Cortex of kidney (tissue), 1 donor: ENCODE measurements around the gene OGA.

Experiments used
- DNase-seq: peaks from one replicate; lab custom pipeline; 2025; lab: John Stamatoyannopoulos, UW

Gene OGA

DNA sequence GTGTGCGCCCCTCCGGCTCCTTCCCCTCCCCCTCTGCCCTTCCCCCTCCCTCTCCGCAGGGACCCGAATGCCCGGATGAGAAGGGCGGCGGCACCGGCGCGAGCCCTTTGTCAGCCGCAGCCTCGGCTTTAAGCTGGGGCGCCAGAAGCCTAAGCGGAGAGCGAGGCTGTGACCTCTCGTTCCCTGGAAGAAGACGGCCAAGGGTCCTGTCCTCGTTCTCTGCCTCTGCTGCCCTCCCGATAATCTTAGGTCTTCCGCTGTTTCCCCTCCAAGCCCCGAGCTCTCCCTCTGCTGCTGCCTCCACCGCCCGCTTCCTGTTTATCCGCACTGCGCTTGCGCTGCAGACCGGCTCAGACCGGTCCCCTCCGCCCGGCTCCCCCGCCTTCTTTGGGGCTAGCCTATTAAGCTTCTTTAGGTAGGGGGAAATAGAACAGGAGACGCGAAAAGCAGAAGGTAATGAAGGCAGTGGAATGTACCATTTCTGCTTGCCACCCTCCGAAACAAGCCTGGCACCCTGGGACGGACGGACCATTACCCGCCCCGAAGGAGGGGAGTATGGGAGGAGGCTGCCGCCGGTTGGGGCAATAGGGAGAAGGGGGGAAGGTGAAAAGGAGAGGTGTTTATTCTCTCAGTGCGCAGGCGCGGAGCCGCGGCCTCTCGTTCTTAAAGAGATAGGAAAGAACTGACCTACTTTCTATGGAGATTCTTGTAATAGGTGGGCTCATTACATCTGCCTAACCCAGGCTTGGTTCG lies at the start of gene OGA:
Gene OGA (minus strand): TSS at position 326 of the 753 bp plus-strand sequence. CDS start 422 bp downstream, outside the sequence.
- peak; percentile 70 for DNase-seq

DNA sequence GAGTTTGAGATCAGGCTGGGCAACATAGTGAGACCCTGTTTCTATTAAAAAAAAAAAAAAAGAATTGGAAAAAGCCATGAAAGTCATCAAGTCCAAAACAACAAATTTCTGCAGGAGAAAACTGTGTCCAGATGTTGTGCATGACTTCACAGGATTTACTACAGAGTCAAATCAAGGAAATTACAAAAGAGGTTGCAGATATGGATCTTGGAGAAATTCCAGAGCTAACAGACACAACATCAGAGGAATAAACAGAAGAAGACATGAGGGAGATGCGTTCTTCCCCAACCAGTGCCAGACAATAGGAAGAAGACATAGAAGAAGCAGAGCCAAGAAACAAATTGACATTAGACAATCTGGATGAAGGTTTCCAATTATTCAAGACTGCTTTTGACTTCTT lies 49.7 kb upstream of the OGA start:
- DNase-seq: no peak

DNA sequence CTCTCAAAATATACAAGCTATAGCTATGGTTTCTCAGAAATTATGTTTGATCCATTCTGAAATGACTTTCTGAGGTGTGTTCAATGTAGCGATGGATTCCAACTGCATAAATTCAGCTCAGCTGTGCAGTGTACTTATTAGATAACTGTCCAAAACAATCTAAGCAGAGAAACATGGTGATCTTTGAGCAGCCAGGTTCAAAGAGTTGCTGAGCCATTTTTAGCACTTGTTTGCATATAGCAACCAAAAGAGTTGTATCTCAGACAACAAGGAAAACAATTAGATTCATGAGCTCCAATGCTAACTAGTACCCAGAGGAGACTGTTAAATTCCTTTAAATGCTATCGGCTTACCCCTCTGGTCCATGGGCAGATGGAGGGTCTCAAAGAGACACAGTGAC lies 41.3 kb upstream of the OGA start:
- DNase-seq: no peak

DNA sequence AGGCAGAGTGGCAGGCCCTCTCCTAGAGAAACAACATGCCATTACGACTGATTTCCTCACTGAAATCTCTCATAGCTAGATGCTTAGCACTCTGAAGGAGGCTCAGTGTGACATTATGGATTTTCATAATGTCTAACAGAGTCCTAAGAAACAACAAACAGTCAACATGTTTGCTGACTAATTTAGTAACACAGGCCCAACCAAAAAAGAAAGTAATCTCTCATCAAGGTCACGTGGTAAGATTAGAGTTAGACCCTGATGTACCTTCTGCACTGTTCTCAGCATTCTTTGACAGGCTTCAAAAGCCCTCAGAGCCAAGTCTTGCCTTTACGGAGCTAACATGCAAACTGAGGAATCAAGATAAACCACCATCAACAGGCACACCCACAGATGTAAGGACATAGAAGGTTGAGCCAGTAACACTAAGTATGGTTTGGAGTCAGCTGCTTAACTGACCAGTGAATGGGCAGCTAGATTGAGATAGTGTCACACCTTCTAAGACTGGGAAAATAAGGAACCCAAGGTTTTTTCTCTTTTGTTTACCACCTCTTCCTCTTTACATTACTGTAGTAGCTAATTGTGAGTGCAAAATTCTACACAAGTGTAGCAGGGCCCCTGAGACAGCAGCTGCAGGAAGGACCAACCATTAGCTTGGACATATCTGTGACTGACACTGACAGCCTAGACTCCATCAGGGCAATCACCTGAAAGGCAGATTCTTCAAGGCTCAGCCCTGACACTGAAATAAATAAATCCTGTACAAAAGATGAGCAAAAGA lies 40.7 kb upstream of the OGA start:
- no peak for DNase-seq

DNA sequence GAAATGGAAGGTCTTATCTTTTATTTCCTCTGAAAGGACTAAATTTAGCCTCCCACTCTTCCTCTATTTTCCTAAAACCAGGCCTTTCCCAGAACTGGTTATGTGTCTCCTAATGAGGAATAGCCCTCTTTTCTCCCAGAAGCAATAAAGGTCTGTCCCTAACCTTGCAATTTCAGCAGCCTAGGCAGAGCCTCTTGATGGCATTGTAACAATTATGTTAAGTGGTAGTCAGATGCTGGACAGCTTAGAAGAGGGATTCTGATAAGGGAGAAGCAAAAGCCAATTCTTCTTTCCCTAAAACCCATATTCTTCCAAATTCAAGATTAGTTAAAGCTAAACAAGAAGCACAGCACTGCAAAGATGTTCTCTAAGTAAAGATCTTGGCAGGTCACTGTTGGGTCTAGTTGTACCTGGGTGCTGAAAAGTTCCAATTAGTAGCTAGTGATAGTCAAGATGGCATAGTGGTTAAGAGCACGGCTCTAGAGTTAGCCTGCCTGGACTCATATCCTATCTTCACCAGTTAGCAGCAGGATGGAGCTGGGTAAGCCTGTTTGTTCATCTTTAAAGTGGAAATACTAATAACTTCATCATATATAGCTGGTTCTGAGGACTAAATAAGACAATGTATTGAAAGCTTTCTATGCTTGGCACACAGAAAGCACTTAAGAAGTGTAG lies 39.7 kb upstream of the OGA start:
- no peak for DNase-seq

DNA sequence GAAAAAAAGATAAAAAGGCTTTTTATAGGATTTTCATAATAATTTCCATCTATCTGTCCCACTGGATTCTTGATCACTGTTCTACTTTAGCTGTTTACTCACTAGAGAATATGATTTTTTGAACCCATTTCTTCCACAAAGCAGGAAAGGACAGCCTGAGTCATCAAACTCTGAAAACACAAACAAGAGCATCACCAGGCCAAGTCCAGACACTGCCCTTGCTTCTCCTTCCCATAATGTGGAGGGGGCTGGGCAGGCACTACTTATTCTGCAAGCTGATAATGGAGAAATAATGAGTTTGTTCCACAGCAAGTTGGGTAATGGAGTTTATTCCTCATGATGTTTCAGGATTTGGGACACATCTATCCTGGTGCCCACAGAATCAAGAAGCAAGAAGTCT lies 38.4 kb upstream of the OGA start:
- DNase-seq: no peak

DNA sequence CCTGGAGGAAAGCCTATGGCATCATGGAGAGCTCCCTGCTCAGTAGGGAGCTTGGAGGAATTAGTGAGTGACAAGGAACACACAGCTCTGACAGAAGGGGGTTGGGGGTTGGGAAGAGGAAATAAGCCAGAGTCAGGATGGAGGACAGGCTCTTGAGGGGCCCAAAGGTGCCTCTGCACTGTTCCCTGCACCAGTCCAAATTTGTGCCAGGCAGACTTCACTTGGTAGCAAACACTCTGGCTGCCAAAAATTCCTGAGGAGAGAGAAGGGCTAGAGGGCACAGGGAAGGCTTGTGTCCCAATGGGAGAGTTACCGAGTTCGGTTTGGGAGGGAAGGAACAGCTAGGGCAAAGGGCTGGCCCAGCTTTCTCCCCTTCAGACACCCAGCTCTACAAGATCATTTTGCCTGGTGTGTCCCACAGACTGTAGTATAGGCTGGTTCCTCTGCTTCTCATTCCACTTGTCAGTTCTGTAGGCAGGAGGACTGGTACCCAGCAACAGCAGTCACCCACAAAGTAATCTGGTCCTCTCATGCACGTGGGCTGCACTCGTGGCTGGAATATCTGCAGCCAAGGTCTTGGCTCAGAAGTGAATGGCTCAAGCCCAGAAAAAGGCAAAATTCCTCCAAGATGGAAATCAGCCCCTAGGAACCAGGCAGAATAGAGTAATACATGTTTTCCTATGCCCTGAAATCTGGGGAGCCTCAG lies 33.3 kb upstream of the OGA start:
- no peak for DNase-seq

- DNase-seq: no peak
These were observed 32.5 kb upstream of the OGA start for GRCh38 chr10:101850749-101851148.

DNA sequence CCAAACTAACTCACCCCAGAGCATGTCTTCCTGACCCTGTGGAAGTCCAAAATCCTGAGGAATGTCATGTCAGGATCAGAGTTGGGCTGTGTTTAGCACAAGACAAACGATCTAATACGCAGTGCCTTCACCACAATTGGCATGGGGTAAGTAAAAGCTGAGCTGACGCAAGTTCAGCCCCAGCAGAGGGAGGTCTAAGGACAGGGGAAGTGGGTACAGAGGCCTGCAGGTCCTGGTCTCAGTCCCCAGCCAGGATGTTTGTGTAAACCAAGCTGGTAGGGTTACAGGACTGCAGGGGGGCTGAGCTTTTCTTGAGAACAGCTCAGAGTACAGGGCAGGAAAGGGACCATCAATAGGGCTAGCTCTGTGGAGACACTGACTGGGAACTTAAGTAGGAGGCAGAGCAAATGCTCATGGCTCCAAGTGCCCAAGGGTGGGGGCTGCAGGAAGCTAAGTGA lies 30.7 kb upstream of the OGA start:
- DNase-seq: no peak

DNA sequence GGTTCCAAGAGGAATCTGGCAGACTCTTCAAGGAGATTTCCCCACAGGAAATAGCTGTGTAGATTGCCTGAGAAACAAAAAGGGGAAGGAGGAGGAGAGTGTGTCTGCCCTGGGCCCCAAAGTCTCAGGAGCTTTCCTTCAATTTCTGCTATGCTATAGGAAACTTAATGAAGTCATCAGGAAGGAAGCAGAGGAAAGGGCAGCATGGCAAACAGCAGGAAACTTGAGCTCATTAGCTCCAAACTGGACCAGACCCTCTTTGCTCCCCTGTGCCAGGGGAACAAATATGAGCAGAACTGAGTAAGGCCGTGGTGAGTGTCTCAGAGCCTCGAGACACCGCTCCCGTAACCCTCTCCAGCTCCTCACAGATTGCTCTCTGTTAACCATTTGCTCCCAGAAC lies 30.2 kb upstream of the OGA start:
- DNase-seq: no peak

GRCh38 chr10:101845893-101846292 lies 27.6 kb upstream of the OGA start:
- DNase-seq: no peak

DNA sequence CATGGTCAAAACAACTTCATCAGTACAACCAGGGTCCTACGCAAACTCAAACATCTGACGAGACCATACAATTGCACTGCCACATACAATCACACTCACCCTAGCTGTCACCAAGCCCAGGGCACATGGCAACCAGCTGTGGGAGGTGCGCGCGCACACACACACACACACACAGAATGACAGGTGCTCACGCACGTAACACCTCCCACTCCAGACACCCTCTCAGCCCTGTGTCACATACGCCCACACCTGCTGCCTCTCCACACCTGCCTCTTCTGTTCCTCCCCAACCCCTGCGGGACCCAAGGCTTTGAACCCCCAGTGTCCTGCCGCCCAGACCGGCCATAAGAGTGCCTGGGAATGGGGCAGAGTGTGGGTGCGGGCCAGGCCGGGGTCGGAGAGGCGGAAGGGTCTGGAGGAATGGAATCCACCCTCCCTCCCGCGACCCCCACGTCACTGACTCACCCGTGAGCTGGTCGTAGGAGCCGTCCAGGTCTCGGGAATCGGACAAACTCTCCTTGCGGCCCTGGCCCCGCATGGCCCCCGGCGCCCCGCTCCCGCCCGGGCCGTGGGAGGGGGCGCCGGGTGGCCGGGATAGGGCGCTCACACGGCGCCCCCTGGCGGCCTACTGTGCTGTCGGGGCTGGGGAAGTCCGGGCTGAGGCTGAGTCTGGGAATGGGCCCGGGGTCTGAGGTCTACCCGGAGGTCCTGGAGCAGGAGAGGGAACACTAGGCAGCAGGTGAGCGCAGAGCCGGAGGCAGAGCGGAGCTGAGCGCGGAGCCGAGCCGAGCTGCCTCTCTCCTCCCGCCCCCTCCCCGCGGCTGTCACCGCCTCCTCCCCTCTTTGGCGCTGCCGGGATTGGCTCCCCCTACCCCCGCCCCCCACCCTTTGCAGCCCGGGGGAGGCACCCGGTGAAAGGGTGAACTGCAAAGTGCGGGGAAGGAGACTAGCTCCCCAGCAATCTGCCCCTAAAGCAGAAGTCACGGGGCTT lies 25.1 kb upstream of the OGA start, which contains the start of gene KCNIP2:
Gene KCNIP2 (minus strand): TSS at position 769 of the 990 bp plus-strand sequence. CDS start 232 bp downstream, at position 537.
- DNase-seq: no peak

- DNase-seq: no peak
These were observed 23.6 kb upstream of the OGA start for GRCh38 chr10:101841826-101842225.

DNA sequence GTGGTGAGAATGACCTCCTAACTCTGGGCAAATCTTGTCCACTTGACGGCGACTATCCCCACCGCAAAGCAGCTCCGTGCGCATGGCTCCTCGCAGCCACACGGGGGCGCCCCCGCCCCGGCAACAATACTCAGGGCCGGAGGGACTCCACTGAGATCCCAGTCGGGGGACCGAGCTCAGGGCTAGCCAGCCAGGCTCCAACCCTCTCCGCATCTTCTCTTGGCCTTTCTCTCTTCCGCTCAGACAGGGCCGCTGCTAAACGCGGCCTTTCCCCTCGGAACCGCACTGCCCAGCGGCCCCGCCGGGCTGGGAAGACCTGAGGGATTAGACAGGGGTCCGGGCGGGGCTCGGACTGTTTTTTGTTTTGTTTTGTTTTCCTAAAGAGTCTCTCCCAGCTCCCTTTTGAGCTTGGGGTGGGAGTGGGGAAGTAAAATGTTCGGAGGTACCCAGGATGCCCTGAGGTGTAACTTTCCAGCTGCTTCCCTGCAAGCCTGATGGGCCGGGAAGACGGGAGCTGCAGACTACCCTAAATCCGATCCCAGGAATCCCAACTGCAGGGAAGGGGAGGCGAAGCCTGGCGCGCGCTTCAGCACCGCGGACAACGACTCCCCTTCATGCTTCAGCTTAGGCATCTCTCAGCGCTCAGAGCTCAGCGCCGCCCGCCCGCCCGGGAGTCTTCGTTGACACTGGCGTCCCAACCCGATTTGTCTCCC lies 22.7 kb upstream of the OGA start:
- DNase-seq: no peak

DNA sequence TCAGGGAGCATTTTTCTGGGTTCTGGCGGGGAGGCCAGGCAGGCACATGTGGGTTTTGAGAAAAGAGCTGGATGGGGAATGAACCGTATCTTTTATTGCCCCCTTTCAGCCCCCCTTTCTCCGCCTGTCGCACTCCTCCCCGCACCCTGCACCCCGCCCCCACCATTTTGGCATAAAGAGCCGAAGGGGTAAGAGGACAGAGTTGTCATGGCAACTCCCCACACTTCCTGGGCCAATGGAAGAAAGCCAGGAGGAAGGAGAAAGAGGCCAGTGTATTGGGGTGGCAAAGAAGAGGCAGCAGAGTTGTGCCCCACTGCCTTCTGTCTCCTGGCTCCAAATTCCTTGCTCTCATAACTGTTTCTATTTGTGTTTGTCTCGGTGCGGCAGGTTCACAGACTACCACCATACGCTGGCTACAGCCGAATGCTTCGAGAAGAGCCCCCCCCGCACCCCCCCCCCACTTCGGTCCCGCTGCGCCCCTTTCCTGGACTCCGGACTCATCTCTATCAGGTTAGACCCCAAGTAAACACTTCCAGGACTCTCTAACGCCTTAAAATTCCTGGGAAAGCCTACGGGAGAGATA lies 21.9 kb upstream of the OGA start:
- DNase-seq: no peak

DNA sequence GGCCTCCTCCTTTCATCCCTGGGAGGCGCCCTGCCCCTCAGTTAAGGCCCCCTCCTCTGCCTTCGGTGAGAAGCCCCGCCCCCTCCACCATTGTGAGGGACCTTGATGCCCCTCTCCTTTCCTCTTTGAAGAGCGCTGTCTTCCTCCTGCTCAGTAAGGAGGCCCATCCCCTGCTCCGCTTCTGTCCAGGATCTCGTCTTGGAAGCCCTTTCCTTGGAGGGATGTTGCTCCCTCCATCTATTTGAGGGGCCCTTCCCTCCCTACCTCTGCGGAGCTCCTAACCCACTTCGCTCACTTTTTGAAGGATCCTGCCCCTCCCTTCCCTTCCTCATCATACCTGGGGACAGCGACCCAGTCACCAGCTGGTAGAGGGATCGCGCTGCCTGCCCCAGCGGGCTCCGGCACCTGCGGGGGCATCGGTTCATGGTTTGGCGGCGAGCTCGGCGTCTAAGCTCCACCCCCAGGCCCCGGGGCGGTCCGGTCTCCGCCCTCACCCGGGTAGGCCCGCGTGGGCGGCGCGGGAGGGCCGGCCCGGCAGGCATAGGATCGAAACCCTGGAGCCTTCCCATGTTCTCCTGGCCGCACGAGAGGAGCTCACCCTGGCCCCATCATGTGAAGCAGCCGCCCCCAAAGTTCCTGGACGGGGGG lies 21.3 kb upstream of the OGA start:
- DNase-seq: no peak

DNA sequence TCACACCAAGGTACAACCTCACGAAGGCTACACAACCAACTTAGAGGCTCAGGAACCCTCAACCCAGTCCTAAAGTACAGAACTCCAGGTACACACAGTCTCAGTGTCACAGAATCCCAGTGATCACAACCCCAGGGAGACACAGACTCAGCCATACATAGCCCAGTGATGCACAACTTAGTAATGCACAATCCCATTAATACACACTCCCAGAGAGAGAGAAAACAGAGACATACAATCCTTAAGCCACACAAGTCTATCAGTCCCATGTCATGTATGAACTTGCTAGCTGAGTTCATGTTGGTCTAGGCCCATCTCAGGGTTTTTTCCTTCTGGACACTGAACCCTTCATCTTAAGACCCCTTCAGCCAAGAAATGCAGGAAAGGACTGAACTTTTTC lies 20.8 kb upstream of the OGA start:
- no peak for DNase-seq

DNA sequence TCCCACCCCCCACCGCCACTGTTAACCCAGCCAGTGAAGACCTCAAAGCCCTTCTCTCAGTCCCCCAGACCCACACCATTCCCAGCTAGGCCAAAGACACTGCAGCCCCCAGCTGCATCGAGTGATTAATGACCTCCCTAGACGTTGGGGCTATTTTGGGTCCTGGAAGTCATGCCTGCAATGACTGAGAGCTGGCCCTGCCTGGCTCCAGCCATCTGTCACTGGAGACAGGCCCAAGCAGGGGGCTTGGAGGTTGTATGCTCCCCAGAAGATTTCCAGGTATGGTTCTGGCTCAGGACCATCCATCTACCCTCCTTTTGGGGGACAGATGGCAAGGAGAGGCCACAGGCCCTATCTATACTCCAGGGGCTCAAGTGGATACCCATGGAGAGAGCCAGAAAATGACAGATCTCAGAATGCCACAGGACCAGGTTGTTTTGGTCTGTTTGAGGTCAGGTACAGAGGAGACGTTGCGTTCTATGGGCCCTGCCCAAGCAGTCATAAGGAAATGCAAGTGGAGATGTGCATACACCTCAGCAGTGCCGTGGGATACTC lies 20.2 kb upstream of the OGA start:
- no peak for DNase-seq

- no peak for DNase-seq
These were observed 19.5 kb upstream of the OGA start for GRCh38 chr10:101837748-101838147.
